Measurements from ENCODE around the gene F2R.

F2R gene

DNA sequence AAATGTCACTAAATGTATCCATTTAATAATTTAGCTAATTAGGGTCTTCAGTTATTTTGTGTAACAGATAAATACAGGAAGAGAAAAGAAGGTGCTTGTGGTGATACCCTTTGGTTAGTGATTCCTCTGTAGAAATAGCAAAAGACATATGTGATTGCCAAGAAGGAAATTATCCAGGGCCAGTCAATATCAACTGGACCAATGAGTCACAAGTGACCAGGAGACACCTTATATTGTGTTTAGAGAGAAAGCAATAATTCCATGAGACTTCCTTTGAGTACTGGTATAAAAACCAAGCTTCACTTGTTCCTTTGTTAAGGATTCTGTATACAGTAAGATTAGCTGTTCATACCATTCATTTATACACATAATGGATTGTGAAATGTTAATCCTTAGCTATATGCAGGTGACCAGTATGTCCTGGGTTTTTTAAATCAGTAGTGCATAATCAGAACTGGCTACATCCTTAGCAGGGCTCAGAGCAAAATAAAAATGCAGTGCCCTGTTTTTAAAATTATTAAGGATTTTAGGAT is 11.7 kb upstream of the F2R start:
- TF ChIP-seq, protein P1, sequence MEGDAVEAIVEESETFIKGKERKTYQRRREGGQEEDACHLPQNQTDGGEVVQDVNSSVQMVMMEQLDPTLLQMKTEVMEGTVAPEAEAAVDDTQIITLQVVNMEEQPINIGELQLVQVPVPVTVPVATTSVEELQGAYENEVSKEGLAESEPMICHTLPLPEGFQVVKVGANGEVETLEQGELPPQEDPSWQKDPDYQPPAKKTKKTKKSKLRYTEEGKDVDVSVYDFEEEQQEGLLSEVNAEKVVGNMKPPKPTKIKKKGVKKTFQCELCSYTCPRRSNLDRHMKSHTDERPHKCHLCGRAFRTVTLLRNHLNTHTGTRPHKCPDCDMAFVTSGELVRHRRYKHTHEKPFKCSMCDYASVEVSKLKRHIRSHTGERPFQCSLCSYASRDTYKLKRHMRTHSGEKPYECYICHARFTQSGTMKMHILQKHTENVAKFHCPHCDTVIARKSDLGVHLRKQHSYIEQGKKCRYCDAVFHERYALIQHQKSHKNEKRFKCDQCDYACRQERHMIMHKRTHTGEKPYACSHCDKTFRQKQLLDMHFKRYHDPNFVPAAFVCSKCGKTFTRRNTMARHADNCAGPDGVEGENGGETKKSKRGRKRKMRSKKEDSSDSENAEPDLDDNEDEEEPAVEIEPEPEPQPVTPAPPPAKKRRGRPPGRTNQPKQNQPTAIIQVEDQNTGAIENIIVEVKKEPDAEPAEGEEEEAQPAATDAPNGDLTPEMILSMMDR (IDR thresholded peaks at IDR 0.05; ENCODE audit: low read depth, low read length, missing control alignments): no peak
- H3K4me3 ChIP-seq (ENCODE audit: low read depth, low read length): no peak overlapping the region
- no peak for DNase-seq (ENCODE audit: low read depth)

DNA sequence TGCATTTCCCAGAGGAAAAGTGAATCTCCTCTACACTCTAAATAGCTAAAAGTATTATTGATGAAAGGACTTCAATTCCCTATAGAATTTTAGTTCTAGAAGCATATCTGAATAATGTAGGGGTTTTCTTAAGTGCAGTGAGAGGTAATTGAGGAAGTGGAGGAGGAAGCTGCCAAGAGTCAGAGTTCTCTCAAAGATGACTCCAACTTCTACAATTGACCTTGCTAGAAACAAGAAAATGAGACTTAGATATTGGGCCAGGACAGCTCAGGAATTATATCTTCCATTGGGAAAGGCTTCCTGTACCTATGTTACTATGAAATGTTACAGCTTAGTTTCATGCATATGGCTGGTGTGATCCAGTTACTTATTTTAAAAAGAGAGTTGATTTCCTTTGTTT is 10.4 kb upstream of the F2R start:
- H3K4me3 ChIP-seq (ENCODE audit: low read depth, low read length): no peak overlapping the region
- TF ChIP-seq, protein P1 (IDR thresholded peaks at IDR 0.05; ENCODE audit: low read depth, low read length, missing control alignments): no peak
- no peak for DNase-seq (ENCODE audit: low read depth)

DNA sequence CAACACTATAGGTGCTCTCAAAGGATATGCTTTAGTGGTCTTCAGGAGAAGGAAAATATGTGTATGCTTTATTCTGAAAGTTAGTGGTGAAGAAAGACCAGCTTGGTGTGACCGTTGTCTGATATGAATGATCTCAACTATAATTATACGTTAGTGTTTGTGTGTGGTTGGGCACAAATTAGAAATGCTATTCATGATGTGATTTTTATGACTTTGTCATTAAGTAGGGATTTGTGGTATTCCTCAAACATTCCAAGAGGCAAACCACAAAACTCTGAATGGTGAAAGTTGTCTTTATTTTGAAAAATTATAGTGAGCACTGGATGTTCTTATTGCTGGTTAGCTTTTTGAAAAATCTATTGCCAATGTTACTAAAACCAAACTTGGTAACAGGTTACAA is 6.2 kb upstream of the F2R start:
- no peak overlapping the region for H3K4me3 ChIP-seq (ENCODE audit: low read depth, low read length)
- TF ChIP-seq, protein P1 (IDR thresholded peaks at IDR 0.05; ENCODE audit: low read depth, low read length, missing control alignments): no peak
- DNase-seq (ENCODE audit: low read depth): no peak

GRCh38 chr5:76710991-76711390 is 4.9 kb upstream of the F2R start:
- no peak overlapping the region for H3K4me3 ChIP-seq (ENCODE audit: low read depth, low read length)
- DNase-seq (ENCODE audit: low read depth): no peak
- TF ChIP-seq, protein P1 (IDR thresholded peaks at IDR 0.05; ENCODE audit: low read depth, low read length, missing control alignments): no peak

- TF ChIP-seq, protein P1 (IDR thresholded peaks at IDR 0.05; ENCODE audit: low read depth, low read length, missing control alignments): no peak
- peak overlapping the region; percentile 78 for H3K4me3 ChIP-seq (ENCODE audit: low read depth, low read length)
- no peak for DNase-seq (ENCODE audit: low read depth)
Measured at GRCh38 chr5:76714751-76715485, 1.0 kb upstream of the F2R start.

DNA sequence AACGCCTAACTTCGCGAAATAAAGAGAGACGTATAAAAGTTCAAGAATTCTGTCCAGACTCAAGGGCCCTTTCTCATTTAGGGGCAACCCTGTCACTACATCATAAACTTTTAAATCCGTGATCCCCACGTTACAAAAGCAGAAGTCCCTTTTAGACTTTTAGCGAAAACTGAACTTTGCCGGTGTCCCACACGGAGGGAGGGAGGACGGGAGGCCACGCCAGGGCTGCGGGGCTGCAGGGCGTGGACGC is 515 bp upstream of the F2R start:
- H3K4me3 ChIP-seq (ENCODE audit: low read depth, low read length): peak overlapping the region; percentile 78
- DNase-seq (ENCODE audit: low read depth): no peak
- TF ChIP-seq, protein P1 (IDR thresholded peaks at IDR 0.05; ENCODE audit: low read depth, low read length, missing control alignments): no peak

All from GM12864 (cell line).